ENCODE measurements around the gene SLC25A42.

The SLC25A42 gene

DNA sequence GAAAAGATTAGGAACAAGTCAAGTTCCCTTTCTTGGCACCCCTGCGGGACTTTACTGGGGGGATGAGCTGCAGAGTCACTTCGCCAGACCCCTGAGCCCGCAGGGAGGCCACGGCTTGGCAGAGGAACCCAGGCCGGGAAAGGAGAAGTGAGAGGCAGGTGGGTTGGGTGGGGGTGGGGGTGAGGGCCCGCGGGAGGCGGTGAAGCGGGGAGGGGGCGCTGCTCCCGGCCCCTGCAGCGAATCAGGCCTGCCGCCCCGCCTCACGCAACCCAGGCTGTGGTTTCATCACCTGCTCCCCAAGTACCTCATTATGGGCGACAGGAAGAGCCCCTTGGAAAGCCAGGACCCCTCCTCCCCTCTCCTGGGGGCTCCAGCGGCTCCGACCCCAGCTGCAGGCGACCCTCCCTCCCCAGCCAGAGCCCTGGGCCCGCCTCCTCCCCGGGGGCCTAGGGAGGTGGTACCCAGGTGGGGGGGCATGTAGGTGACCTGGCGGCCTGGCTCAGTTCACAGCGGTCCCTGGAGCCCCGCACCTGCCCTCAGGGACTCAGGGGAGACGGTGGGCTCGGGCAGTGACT lies 96.8 kb downstream of the SLC25A42 start:
- H3K9ac ChIP-seq (ENCODE audit: insufficient read length, low read depth), result no peak overlapping the region

DNA sequence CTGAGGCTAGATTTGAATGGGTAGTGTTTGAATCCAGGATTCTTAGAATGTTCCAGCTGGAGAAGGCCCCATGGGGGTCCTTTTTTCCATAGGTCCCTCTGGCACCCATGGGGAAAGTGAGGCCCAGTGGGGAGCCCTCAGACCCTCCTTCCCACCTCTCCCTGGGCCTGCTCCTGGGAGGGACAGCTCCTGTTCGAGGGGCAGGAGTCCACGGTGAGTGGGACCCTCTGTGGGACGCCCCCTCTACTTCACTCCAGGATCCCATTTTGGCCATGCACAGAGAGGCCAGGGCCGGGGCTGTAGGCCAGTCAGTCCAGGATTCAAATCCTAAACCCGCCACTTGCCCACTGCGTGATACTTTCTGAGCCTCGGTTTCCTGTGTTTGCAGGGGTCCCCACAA lies 98.7 kb downstream of the SLC25A42 start:
- Histone ChIP-seq H3K27me3 (ENCODE audit: insufficient read depth, insufficient read length) (peaks cover 16% of the 10 kb centered on the region), H3K36me3 (ENCODE audit: insufficient read depth, insufficient read length, low read length) (no peaks in the 10 kb centered on the region), H3K9ac (ENCODE audit: insufficient read length, low read depth) (no peak overlapping the region), H3K9me3 (ENCODE audit: insufficient read depth, low read length) (no peaks in the 10 kb centered on the region), H3K4me3 (ENCODE audit: insufficient read length, low read depth) (no peak overlapping the region), H3K4me1 (ENCODE audit: insufficient read depth, insufficient read length) (peaks cover 6% of the 10 kb centered on the region)
- TF ChIP-seq SUZ12 (IDR thresholded peaks at IDR 0.05; ENCODE audit: extremely low read depth, insufficient read depth, insufficient read length) (no peak), ZNF274 (IDR thresholded peaks at IDR 0.05; ENCODE audit: low read depth, low read length) (no peak), YY1 (IDR thresholded peaks at IDR 0.05; ENCODE audit: insufficient read depth, insufficient read length) (no peak)
- DNase-seq (ENCODE audit: low read depth, low spot score), result no peak

More for the DNA sequence above, 96.8 kb downstream of the SLC25A42 start:
- H3K36me3 ChIP-seq (ENCODE audit: insufficient read depth, insufficient read length, low read length), result no peaks in the 10 kb centered on the region
- H3K27me3 ChIP-seq (ENCODE audit: insufficient read depth, insufficient read length), result peaks cover 25% of the 10 kb centered on the region
- no peak overlapping the region for H3K4me3 ChIP-seq (ENCODE audit: insufficient read length, low read depth)
- TF ChIP-seq SUZ12 (IDR thresholded peaks at IDR 0.05; ENCODE audit: extremely low read depth, insufficient read depth, insufficient read length) (no peak), YY1 (IDR thresholded peaks at IDR 0.05; ENCODE audit: insufficient read depth, insufficient read length) (no peak), ZNF274 (IDR thresholded peaks at IDR 0.05; ENCODE audit: low read depth, low read length) (no peak)
- H3K4me1 ChIP-seq (ENCODE audit: insufficient read depth, insufficient read length), result peaks cover 4% of the 10 kb centered on the region
- peaks cover 7% of the 10 kb centered on the region for H3K9me3 ChIP-seq (ENCODE audit: insufficient read depth, low read length)
- DNase-seq (ENCODE audit: low read depth, low spot score), result no peak

All from NT2/D1 (cell line).